ACHN (cell line): Measurements from ENCODE around the gene CCDC15.
"Not testable (repeated sequence)": the region's sequence is repeated elsewhere in the genome, so short reads cannot be mapped to it uniquely, and the experiment has no call there.

ENCODE experiments used
- DNase-seq: peaks from one replicate; pipeline ENCODE4 v3.0.0-alpha.2; 2015
- in situ Hi-C: cut with HindIII; loops from 2 replicates; pipeline ENCODE4 v1.10.0; 2017; ENCODE audit warnings: low sequenced_read_pairs, low pct_ligation_motif_present, low pct_unique_long_range_greater_than_20kb

The CCDC15 gene

DNA sequence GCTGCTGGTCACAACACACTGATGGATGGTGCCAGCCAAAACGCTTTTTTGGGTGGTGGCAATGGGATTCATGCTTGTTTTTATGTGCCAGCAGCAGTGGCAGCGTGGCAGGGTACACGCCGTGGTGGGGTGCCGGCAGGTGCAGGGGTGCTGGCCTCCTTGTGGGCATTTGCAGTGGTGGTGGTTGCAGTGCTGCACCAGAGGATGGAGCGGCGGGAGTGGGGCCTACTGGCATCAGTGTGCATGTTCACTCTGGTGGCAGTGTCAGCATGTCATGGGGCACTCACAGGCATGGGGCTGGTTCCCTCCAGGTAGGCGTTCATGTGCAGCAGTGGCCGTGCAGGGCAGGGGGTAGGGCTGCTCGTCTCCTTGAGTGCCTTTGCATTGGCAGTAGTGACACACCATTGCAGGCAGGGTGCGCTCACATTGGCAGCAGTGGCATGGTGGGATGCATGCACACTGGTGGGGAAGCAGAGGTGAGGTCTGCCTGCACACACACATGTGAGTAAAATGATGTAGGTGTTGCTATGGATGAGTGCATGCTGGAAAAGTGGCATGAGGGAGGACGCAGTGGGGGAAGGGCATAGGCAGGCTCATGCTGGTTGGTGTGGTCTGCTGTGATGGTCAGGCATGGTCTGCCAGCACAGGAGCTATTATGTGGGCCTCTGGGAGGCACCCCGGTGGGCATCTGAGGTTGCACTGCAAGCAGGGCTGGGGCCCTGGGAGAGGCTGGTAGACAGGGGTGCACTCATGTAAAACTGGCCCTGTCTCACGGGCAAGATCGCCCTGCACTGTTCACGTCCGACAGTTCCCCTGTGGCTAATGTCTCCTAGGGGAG, 29.9 kb downstream of the CCDC15 start:
- no peak for DNase-seq
- in situ Hi-C loops: no loop called here

DNA sequence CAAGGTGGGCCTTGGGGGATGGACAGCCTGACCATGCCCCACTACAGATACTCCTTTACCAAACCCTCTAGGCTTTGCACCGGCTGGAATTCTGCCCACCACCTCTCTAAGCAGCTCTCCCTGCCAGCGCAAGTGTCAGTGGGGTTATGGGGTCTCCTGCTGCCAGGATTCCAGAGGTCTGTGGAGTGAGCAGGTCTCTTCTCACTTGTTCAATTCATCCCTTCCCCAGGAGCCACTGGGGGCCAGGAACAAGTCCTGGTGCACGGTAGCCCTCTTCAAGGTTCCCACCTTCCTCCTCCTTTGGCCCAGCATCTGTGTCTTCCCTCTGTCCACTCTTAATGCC, 30.5 kb downstream of the CCDC15 start:
- in situ Hi-C loops: no loop called here
- no peak for DNase-seq

DNA sequence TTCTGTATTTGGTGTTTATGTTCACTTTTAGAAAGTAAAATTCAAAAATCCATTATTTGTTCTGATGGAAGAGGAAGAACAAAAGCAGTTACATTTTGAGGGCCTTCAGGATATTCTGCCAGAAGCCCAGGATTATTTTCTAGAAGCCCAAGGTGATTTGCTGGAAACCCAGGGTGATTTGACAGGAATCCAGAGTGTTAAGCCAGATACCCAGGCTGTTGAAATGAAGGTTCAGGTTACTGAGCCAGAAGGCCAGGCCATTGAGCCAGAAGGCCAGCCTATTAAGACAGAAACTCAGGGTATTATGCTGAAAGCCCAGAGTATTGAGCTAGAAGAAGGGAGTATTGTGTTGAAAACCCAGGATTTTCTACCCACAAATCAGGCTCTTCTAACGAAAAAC, 33.1 kb downstream of the CCDC15 start:
- in situ Hi-C loops: no loop called here
- no peak for DNase-seq

DNA sequence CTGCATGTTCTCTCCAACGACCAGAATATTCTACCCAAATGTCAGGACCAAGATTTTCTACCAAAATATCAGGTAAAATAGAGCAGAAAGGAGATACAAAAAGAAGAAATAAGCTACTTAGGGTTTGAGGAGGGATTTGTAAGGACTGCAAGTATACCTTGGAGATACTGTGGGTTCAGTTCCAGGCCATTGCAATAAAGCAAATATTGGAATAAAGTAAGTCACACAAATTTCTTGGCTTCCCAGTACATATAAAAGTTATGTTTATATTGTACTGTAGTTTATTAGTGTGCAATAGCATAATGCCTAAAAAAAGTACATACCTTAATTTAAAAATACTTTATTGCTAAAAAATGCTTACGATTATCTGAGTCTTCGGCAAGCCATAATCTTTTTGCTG, 34.1 kb downstream of the CCDC15 start:
- DNase-seq: no peak
- in situ Hi-C loops: no loop called here

DNA sequence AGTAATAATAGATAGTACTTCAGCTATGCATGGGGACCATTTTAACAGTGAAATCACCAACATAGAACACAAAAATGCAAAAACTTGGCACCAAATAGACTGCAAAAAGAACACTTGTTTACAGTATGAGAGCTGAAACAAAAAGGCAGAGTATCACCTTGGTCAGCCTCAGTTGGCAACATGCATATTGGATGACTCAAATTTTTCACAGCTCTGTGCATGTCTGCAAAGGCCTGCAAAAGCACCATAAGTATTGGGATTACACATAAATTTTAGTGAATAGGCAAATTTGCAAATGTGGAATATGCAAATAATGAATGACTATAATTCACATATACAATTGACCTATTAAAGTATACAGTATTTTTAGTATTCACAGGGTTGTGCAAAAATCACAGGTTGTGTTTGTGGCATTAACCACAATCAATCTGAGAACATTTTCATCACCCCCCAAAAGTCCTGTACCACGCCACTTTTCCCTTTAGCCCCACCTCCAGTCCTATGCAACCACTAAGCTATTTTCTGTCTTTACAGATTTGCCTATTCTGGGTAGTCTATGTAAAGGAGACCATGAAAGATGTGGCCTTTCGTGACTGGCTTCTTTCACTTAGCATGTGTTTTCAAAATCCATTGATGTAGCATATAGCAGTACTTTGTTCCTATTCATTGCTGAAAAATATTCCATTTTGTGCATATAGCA, 47.2 kb downstream of the CCDC15 start:
- no peak for DNase-seq
- in situ Hi-C loops: no loop called here

DNA sequence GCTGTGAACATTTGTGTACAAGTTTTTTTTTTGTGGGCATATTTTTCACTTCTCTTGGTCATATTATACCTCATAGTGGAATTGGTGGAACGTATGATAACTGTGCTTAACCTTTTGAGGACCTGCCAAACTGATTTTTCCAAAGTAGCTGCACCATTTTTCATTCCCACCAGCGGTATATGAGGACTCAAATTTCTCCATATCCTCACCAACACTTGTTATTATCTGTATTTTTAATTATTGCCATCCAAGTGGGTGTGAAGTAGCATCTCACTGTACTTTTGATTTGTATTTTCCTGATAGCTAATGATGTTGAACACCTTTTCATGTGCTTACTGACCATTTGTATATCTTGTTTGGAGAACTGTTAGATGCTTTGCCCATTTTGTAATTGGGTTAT, 47.8 kb downstream of the CCDC15 start:
- in situ Hi-C loops: no loop called here

DNA sequence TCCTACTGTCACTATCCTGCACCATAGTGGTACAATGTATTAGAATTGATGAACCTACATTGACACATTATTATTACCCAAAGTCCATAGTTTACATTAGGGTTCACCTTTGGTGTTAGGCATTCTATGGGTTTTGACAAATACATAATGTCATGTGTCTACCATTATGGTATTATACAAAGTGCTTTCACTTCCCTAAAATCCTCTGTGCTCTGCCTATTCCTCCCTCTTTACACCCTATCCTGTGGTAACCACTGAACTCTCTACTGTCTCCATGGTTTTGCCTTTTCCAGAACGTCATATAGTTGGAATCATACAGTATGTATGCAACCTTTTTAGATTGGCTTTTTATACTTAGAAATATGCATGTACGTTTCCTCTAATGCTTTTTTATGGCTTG, 51.5 kb downstream of the CCDC15 start:
- in situ Hi-C loops: no loop called here

More for the DNA sequence above, 47.8 kb downstream of the CCDC15 start:
- DNase-seq: no peak

DNA sequence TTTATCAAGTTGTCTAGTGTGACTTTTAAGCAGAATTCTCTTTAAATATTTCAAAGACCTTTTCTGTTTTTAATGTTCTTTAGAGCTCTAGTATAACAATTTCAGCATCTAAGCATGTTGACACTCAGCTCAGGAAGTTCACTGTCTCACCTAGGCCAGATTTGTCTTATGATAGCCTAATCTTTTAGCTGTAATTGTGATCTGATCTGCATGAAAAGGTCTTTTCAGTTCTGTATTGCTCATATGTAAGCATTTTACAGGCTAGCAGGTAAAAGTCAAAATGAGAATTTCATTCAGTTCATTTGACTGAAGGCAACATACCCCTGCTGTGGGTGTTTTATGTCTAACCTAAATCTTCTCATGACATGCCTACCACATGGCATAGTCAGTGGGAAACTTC, 62.4 kb downstream of the CCDC15 start:
- DNase-seq: no peak
- in situ Hi-C loops: no loop called here

More for the DNA sequence above, 51.5 kb downstream of the CCDC15 start:
- DNase-seq: no peak

DNA sequence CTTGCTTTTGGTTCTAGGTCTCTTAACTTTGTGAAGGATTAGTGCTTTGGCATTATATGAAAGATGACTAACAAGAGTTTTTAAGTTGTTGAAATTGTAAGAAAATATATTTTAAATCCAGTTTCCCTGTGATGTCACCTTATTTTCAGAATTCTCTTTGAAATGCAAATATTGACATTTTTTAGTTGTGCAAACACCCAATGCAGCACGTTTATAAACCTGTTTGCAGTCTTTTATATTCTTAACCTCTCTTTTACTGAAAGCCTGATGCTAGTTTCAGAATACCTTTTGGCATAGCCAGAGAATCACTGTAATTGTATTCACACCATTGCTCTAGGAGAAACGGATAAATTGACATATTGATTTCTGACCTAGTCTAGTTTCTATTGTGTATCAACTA, 66.3 kb downstream of the CCDC15 start:
- in situ Hi-C loops: no loop called here
- DNase-seq: no peak

DNA sequence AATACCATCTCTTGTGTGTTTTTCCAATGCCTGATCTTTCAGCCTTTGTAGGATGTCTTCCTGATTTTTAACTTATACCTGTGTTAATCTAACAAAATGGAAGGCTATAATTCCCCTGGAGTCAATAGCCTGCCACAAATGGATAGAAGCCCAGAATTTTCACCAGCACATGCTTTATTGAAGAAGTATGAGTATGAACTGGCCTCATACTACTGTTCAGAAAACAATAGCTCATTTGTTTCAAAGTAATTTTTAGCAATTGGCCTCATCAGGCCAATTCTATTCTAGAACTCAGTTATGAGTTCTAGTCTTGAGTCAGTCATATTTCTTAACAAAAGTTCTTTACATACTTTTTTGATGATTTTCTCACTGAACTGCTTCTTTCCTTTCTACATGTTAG, 68.5 kb downstream of the CCDC15 start:
- in situ Hi-C loops: no loop called here
- DNase-seq: no peak

DNA sequence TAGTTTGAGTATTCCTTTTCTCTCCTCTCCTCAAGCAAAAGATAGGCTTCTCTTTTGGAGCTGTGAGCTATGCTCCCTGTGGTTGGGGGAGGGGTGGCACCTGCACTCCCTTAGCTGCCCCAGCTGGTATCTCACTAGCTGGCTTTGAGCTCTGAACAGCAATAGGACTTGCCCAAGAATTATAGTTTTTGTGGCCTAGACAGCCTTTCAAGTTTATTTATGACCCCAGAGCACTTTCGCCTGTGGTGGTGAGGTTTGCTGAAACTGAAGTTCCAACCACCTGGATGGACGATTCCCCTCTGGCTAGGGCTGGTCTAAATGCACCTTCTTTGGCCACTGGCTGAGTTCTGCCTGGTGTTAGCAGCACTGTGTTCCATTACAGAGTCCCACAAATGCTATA, 72.0 kb downstream of the CCDC15 start:
- in situ Hi-C loops: no loop called here
- DNase-seq: no peak

DNA sequence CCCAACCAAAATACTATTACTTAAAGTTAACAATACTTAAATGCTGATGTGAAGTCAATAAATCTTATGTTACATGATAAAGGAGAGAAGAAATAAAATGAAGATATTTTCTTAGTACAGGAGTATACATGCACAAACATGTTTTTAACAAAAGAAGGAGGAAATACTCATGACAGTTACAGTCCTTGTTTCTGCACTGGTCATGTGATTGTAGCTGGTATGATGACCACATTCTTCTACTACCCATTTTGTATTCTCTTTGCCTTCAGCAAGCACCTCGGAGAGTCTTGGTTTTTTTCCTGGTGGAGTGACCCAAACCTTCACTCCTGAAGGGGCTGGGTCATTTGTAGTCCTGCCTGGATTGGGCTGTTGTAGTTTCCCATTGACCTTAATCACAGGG, 75.4 kb downstream of the CCDC15 start:
- in situ Hi-C loops: not testable (repeated sequence)

DNA sequence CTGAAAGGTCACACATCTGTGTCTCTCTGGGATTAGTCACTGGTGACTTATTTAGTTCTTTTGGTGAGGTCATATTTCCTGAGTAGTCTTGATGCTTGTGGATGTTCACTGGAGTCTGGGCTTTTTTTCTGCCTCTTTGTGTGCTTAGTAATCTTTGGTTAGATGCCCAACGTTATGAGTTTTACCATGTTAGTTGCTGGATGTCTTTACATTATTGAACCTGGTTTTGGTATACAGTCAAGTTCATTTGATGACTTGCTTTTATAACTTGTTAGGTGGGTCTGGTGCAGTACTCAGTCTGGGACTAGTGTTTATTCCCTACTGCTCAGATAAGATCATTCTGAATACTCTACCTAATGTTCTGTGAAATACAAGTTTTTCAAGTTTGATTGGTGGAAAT, 82.9 kb downstream of the CCDC15 start:
- peak; percentile 10 for DNase-seq
- in situ Hi-C loops: no loop called here

More for the DNA sequence above, 75.4 kb downstream of the CCDC15 start:
- not testable (repeated sequence) for DNase-seq

DNA sequence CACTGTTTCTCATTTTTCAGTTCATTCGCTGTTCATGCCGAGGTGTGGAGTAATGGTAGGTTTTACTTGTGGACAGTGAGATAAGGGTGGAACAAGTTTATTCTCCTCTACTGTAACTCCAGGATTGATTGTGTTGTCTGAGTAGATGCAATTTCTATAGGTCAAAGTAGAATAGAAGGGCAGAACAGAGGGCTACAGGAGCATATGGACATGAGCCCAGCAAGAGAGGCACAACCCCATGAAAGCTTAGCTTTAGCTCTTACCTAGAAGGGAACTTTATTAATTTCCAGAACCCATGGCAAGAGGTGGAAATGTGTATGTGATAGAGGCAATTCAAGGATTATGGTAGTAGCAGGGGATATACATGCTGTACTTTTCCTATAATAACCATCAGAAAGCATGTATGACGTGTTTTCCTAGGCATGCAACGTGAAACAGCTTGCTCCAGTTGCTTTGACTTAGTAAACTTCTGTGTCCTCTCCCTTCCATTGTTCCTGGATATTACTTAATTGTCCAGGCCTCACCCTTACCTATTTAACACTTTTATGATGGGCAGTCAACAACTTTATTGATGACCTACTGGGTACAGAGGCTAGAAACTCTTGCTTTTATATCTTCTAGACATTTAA, 95.3 kb downstream of the CCDC15 start:
- no peak for DNase-seq
- in situ Hi-C loops: no loop called here

DNA sequence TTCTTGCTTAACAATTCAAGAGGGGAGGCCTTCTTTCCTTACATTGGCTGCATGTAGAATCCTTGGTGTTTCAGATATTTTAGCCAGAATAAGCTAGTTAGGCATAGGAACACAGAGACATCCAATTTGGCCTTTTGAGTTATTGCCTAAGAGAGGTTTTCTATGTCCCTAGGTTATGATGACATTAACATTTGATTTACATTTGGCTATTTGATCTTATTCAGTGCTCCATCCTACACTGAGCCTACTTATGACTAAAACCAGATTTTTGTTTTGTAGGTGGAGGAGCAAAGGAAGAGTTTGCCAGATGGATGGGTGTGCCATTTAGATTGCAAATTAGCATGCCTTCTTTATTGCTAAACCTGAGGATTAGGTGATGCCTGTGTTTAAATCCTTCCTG, 98.0 kb downstream of the CCDC15 start:
- in situ Hi-C loops: no loop called here
- no peak for DNase-seq

DNA sequence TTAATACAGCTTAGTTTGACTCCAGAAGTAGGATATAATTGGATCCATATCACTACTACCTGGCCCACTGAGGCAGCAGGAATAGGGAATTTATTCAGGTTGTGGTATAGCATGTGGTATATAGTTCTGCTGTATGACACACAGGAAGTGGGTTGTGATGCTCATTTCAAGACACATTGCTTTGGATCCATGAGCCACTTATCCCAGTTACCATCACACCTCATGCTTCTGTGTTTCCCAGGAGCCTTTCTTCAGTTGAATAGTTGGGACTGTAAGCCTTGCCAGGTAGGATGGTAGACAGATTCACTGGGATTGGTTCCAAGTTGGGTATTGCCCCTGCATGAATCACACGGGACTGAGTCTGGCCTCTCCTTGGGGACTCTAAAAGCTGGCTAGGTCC, 99.2 kb downstream of the CCDC15 start:
- in situ Hi-C loops: no loop called here
- DNase-seq: no peak

DNA sequence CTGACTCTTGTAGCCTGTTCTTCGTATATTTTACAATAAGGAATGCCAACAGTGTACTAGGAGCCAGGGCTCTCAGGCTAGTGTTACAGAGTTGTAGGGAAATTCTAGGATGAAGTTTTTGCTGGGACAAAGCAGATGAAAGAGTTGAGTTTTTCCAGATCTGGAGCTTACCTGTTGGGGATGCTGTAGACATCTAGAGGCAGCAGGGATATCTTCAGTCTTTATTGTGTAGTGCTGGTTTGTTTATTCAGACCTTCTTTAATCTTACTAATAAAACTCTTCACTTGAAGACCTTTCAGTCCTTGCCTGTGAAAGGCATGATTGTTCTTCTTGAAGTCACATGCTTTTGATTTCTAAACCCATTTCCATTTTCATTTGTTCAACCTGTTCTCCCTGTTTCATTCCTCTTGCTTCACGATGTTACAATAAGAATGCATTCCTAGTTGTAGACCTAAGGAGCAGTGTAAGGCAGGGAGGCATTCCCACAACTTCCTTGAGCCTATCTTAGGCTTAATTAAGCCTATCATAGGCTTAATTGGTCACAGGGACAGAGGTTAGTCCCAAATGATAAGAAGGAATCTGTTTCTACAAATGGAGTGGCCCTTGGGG, 101.2 kb downstream of the CCDC15 start:
- in situ Hi-C loops: no loop called here
- no peak for DNase-seq

DNA sequence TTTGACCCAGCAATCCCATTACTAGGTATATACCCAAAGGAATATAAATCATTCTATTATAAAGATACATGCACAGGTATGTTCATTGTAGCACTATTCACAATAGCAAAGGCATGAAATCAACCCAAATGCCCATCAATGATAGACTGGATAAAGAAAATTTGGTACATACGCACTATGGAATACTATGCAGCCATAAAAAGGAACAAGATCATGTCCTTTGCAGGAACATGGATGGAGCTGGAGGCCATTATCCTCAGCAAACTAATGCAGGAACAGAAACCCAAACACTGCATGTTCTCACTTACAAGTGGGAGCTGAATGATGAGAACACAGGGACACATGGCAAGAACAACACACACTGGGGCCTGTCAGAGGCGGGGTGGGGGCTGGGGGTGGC, 102.1 kb downstream of the CCDC15 start:
- in situ Hi-C loops, DNase-seq: not testable (repeated sequence)

DNA sequence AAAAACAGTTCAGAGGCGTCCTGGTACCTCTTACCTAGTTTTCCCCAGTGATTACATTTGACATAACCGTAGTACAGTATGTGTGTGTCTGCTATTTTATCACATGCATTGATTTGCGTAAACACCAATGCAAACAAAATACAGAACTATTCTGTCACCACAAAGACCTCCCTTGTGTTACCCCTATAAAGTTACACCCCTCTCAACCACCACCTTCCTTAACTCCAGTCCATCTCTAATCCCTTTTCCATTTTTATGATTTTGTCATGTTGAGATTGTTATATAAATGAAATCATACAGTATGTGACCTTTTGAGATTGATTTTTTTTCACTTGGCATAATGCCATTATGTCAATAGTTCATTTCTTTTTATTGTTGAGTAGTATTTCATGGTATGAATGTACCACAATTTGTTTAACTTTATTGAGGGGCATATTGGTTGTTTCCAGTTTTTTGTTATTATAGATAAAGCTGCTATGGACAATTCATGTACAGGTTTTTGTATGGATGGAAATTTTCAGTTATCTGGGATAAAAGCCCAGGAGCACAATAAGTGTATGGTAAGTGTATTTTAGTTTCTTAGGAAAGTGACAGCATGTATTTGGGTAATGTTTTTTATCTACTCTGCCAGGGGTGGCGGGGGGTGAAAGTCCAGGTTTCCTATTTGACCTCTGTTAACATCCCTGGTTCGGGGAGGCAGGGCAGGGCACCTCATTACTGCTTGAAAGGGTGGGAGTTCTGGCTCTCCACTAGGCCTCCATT, 103.1 kb downstream of the CCDC15 start:
- no peak for DNase-seq
- in situ Hi-C loops: no loop called here
